ENCODE measurements around the gene KRTAP19-6. TPM values are rescaled to one million over a fixed set of nuclear protein-coding genes. Genes with fewer than 3 reads are reported as not detected.
"Not testable (repeated sequence)": the region's sequence is repeated elsewhere in the genome, so short reads cannot be mapped to it uniquely, and the experiment has no call there.

The KRTAP19-6 gene
- not detected for total RNA-seq

- DNase-seq (ENCODE audit: low spot score) = no peak
Observed at GRCh38 chr21:30541764-30542163, at the start of gene KRTAP19-6. TSS of gene KRTAP19-6 (minus strand) at chr21:30541864. CDS start at chr21:30541833, 31 bp downstream.

- DNase-seq (ENCODE audit: low spot score) = no peak
Observed at GRCh38 chr21:30590297-30590696, 48.6 kb upstream of the KRTAP19-6 start, which contains the start of gene KRTAP22-2. TSS of gene KRTAP22-2 (minus strand) at chr21:30590397.

- DNase-seq (ENCODE audit: low spot score) = no peak
Observed at GRCh38 chr21:30582870-30583269, 41.2 kb upstream of the KRTAP19-6 start.

- no peak for DNase-seq (ENCODE audit: low spot score)
Observed at GRCh38 chr21:30580132-30580531, 38.5 kb upstream of the KRTAP19-6 start.

- DNase-seq (ENCODE audit: low spot score) = no peak
Observed at GRCh38 chr21:30579346-30579745, 37.7 kb upstream of the KRTAP19-6 start.

- DNase-seq (ENCODE audit: low spot score) = no peak
Observed at GRCh38 chr21:30577766-30578165, 36.1 kb upstream of the KRTAP19-6 start.

- no peak for DNase-seq (ENCODE audit: low spot score)
Observed at GRCh38 chr21:30567617-30568016, 26.0 kb upstream of the KRTAP19-6 start.

GRCh38 chr21:30563630-30564029 is 22.0 kb upstream of the KRTAP19-6 start:
- DNase-seq (ENCODE audit: low spot score) = no peak

- DNase-seq (ENCODE audit: low spot score) = no peak
Observed at GRCh38 chr21:30563072-30563471, 21.4 kb upstream of the KRTAP19-6 start.

- no peak for DNase-seq (ENCODE audit: low spot score)
Observed at GRCh38 chr21:30561957-30562356, 20.3 kb upstream of the KRTAP19-6 start.

- DNase-seq (ENCODE audit: low spot score) = no peak
Observed at GRCh38 chr21:30561264-30561895, 19.7 kb upstream of the KRTAP19-6 start, which contains the start of gene KRTAP19-7. TSS of gene KRTAP19-7 (minus strand) at chr21:30561314. CDS start at chr21:30561289, 25 bp downstream.

GRCh38 chr21:30555095-30555494 is 13.4 kb upstream of the KRTAP19-6 start:
- DNase-seq (ENCODE audit: low spot score) = no peak

- no peak for DNase-seq (ENCODE audit: low spot score)
Observed at GRCh38 chr21:30552782-30553181, 11.1 kb upstream of the KRTAP19-6 start.

GRCh38 chr21:30518876-30519275 is 22.8 kb downstream of the KRTAP19-6 start:
- no peak for DNase-seq (ENCODE audit: low spot score)

- DNase-seq (ENCODE audit: low spot score) = no peak
Observed at GRCh38 chr21:30515681-30516080, 26.0 kb downstream of the KRTAP19-6 start.

GRCh38 chr21:30505621-30506205 is 36.0 kb downstream of the KRTAP19-6 start:
- DNase-seq (ENCODE audit: low spot score) = not testable (repeated sequence)

GRCh38 chr21:30502041-30502440 is 39.6 kb downstream of the KRTAP19-6 start, which contains the start of gene KRTAP19-5:
TSS of gene KRTAP19-5 (minus strand) at chr21:30502141. CDS start at chr21:30502090, 51 bp downstream.
- no peak for DNase-seq (ENCODE audit: low spot score)

GRCh38 chr21:30497065-30497464 is 44.6 kb downstream of the KRTAP19-6 start, which contains the start of gene KRTAP19-4:
TSS of gene KRTAP19-4 (minus strand) at chr21:30497165. CDS start at chr21:30497110, 55 bp downstream.
- DNase-seq (ENCODE audit: low spot score) = no peak

- no peak for DNase-seq (ENCODE audit: low spot score)
Observed at GRCh38 chr21:30491963-30492428, 49.7 kb downstream of the KRTAP19-6 start, which contains the start of gene KRTAP19-3. TSS of gene KRTAP19-3 (minus strand) at chr21:30492013. CDS start at chr21:30491957, 56 bp downstream.

All from ureter (tissue), 1 donor.